ENCODE data around the gene PAX5. TPM values are rescaled to one million over a fixed set of nuclear protein-coding genes. Genes with fewer than 3 reads are reported as not detected.

PAX5 gene
- total RNA-seq, 2 donors from 2014 or later = 0.52 TPM; not detected in 1

DNA sequence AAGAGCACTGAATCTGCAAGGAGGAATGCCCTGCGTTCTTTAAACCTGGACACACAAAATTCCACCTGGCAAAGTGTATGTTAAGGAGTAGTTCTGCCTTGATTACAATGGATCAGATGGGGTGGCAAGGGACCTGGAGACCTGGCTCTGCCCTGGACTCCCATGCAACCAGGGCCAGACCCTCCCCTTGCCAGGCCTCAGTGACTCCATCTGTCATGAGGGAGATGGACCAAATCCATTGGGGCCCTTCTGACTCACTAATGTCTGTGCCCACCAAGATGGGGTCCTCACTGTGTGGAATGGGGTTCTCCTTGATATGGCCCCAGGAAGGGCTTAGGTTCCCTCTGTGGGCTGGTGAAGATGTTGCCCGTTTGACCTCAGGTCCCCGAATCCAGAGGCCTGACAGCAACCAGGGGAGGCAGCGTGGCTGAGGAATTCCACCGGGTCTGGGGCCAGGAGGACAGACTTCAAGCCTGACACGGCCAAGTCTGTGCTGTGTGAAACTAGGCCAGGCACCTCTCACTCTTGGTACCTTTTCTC, 100.3 kb downstream of the PAX5 start:
- no peak overlapping the region for H3K27ac ChIP-seq
- H3K4me3 ChIP-seq = no peak overlapping the region
- H3K9me3 ChIP-seq = no peaks in the 10 kb centered on the region
- DNase-seq (no peak), ATAC-seq (no peak)
- no peak for TF ChIP-seq POLR2A (IDR thresholded peaks at IDR 0.05)
- TF ChIP-seq, protein P1, sequence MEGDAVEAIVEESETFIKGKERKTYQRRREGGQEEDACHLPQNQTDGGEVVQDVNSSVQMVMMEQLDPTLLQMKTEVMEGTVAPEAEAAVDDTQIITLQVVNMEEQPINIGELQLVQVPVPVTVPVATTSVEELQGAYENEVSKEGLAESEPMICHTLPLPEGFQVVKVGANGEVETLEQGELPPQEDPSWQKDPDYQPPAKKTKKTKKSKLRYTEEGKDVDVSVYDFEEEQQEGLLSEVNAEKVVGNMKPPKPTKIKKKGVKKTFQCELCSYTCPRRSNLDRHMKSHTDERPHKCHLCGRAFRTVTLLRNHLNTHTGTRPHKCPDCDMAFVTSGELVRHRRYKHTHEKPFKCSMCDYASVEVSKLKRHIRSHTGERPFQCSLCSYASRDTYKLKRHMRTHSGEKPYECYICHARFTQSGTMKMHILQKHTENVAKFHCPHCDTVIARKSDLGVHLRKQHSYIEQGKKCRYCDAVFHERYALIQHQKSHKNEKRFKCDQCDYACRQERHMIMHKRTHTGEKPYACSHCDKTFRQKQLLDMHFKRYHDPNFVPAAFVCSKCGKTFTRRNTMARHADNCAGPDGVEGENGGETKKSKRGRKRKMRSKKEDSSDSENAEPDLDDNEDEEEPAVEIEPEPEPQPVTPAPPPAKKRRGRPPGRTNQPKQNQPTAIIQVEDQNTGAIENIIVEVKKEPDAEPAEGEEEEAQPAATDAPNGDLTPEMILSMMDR (IDR thresholded peaks at IDR 0.05) = no peak
- H3K36me3 ChIP-seq (replicated peaks in 1 of 2; ENCODE audit: insufficient read depth in 1 of 2, low read depth in 2 of 2) = no peaks in the 10 kb centered on the region
- no peaks in the 10 kb centered on the region for H3K27me3 ChIP-seq
- intact Hi-C loops (cut with DNase I) = no loop called here
- WGBS, 2 donors = 75 to 87% methylated on average over 5 to 6 of the region's 6 CpGs
- H3K4me1 ChIP-seq = no peaks in the 10 kb centered on the region

DNA sequence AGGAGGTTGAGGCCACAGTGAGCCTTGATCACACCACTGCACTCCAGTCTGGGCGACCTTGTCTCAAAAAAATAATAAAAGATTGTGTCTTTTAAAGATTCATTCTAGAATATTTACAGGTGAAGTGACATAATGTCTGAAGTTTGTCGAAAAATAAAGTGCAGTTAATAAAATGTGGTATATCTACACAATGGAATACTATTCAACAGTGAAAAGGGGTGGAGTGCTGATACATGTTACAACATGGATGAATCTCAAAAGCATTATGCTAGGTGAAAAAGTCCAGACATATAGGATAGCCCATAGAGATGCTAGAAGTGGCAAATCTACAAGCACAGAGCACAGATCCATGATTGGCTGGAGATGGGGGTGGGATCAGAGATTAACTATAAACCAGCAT, 101.9 kb downstream of the PAX5 start:
- no peak for DNase-seq
- Histone ChIP-seq H3K4me3 (no peak overlapping the region), H3K4me1 (no peaks in the 10 kb centered on the region), H3K36me3 (replicated peaks in 1 of 2; ENCODE audit: insufficient read depth in 1 of 2, low read depth in 2 of 2) (no peaks in the 10 kb centered on the region), H3K27me3 (no peaks in the 10 kb centered on the region), H3K9me3 (no peaks in the 10 kb centered on the region), H3K27ac (no peak overlapping the region)
- intact Hi-C loops (cut with DNase I) = no loop called here
- WGBS, 2 donors = 41 to 45% methylated on average over 2 of the region's 2 CpGs
- ATAC-seq = no peak
- TF ChIP-seq, protein P1 (IDR thresholded peaks at IDR 0.05) = no peak
- no peak for TF ChIP-seq POLR2A (IDR thresholded peaks at IDR 0.05)

DNA sequence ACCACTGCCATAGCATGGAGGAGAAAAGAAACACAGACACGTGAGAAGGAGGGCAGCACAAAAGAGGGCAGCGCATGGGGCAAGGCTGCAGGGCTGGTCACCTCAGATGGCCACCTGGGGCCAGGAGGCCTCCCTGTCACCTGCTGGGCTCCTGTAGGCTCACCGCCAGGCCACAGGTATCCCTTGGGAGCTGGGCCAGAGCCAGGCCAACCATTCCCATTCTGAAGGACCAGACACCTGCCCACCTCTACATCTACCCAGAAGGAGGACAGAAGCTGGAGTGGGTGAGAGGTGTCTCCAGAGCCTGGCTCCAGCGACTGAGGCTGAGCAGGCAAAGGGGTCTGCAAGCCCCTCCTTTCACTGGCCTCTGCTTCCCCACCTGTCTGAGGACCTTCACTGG, 103.1 kb downstream of the PAX5 start:
- Histone ChIP-seq H3K4me3 (no peak overlapping the region), H3K9me3 (no peaks in the 10 kb centered on the region), H3K36me3 (replicated peaks in 1 of 2; ENCODE audit: insufficient read depth in 1 of 2, low read depth in 2 of 2) (no peaks in the 10 kb centered on the region), H3K4me1 (no peaks in the 10 kb centered on the region), H3K27me3 (no peaks in the 10 kb centered on the region), H3K27ac (no peak overlapping the region)
- DNase-seq (no peak), ATAC-seq (no peak)
- no peak for TF ChIP-seq POLR2A (IDR thresholded peaks at IDR 0.05)
- TF ChIP-seq, protein P1 (IDR thresholded peaks at IDR 0.05) = no peak
- WGBS, 2 donors = 84 to 93% methylated on average over 4 of the region's 4 CpGs
- intact Hi-C loops (cut with DNase I) = no loop called here

DNA sequence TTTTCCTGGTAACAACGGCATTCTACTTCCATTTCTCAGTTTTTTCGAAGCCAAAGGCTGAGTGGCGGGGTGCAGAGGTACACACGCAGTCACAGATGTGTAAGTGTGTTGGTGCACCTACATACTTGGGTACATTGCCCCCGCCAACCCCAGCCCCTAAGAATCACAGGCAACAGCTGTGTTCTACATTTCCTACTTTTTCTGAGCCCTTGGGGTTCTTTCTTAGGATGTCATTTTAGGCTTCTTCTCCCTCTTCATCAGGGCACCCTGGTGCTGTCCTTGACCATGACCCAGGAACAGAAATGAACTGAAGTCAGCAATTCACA, 104.8 kb downstream of the PAX5 start:
- intact Hi-C loops (cut with DNase I) = no loop called here
- TF ChIP-seq POLR2A (IDR thresholded peaks at IDR 0.05) = no peak
- TF ChIP-seq, protein P1 (IDR thresholded peaks at IDR 0.05) = no peak
- Histone ChIP-seq H3K27ac (no peak overlapping the region), H3K36me3 (replicated peaks in 1 of 2; ENCODE audit: insufficient read depth in 1 of 2, low read depth in 2 of 2) (no peaks in the 10 kb centered on the region), H3K9me3 (no peaks in the 10 kb centered on the region), H3K27me3 (no peaks in the 10 kb centered on the region), H3K4me1 (no peaks in the 10 kb centered on the region), H3K4me3 (no peak overlapping the region)
- 84 to 87% methylated on average over 5 of the region's 5 CpGs for WGBS, 2 donors
- ATAC-seq (no peak), DNase-seq (no peak)

DNA sequence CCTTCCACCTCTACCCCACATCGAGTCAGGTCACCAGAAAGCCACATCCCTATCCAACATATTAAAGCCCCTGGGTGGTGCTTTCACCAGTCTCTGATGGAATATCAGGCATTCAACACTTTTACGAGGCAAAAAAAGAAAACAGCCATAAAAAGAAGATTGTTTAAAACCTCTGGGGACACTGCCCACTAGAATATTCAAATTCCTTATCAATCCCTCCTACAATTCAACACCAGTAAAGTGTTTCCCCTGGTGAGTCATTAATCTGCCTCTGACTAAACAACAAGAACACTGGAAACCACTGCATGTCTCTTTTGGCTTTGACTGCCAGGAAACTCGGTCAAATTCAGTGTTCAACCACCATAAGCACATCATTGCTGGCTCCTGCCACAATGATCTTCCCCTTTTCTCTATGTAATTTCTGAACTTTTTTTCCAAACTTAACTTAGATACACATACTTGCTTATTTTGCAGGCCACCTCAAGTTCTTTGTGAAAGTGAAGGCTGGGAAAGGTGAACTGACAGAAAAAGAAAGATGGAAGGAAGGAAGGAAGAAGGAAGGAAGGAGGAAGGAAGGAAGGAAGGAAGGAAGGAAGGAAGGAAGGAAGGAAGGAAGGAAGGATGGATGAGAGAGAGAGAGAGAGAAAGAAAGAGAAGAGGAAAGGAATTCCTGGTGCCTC, 105.3 kb downstream of the PAX5 start:
- intact Hi-C loops (cut with DNase I) = no loop called here
- Histone ChIP-seq H3K27me3 (no peaks in the 10 kb centered on the region), H3K4me1 (no peaks in the 10 kb centered on the region), H3K4me3 (no peak overlapping the region), H3K36me3 (replicated peaks in 1 of 2; ENCODE audit: insufficient read depth in 1 of 2, low read depth in 2 of 2) (no peaks in the 10 kb centered on the region), H3K27ac (no peak overlapping the region), H3K9me3 (no peaks in the 10 kb centered on the region)
- no peak for TF ChIP-seq POLR2A (IDR thresholded peaks at IDR 0.05)
- TF ChIP-seq, protein P1 (IDR thresholded peaks at IDR 0.05) = no peak
- ATAC-seq = no peak
- DNase-seq = no peak
- WGBS, 2 donors = 28 to 34% methylated on average over 3 of the region's 3 CpGs
